HG03558 (cell line): Measurements from ENCODE around the gene MACO1.
"Not testable (repeated sequence)": the region's sequence is repeated elsewhere in the genome, so short reads cannot be mapped to it uniquely, and the experiment has no call there.

Experiments
- ATAC-seq: cut with Tn5 transposase; IDR thresholded peaks from one replicate; pipeline ENCODE4 v1.9.1; 2021; ENCODE audit warnings: moderate number of reproducible peaks; ENCODE audit not compliant: unreplicated experiment; ENCODE audit errors: extremely low read depth

The MACO1 gene

DNA sequence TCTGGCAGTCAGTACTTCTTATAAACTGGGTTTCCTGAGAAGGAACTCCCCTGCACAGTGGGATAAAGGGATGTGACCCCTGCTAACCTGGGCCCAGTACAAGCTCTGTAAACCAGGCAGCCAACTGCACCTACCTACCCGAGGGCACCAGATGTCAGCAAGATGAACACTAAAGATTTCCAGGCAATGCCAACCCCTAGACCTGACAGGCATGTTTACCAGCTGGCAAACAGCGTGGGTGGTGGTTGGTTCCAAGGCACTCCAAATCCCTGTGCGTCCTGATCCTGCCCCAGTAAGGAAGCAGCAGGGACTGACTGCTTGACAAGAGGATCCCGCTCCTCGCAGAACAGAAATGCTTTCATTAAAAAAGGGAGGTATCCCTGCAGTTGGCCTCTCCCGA, 7.5 kb upstream of the MACO1 start:
- ATAC-seq, result not testable (repeated sequence)

DNA sequence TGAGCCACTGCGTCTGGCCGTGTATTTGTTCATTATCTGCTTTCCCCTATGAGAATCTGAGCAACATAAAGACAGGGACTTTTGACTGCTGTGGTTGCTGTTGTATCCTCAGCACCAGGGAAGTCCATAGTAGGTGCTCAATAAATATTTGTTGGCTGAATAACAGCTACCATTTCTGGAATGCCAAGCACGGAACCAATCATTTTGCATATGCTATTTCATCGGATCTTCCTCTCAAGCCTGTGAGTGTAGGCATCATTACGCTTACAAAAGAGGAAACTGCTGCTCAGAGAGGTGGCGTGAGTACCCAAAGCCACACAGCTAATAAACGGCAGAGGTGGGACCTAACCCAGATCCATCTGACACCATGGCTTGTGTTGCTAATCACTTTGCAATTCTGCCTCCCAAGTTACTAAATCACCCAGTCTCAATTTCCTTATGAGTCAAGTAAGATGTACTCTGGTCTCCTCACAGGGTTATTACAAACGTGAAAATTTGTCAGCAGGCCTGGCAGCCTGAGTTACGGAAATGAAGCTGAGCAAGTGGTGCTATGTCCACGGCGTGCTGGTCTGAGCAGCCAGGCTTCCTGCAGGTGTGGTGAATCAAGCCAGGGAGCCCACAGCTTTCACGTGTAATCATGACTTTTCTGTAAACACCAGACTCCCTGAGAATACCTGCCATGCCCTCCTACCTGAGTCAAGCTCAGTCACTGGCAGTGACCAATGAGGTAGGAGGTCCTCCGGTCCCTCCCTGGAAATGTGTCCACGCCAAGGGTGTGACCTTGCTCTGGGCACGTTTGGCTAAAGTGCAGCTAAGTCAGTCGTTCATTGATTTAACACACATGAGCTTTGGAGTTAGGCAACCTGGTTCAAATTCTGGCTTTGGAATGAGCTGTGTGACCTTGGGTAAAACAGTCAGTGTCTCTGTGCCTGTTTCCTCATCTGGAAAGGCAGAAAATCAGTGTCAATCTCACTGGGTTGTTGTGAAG, 5.3 kb upstream of the MACO1 start:
- ATAC-seq, result no peak

- no peak for ATAC-seq
These were observed 3.0 kb upstream of the MACO1 start for GRCh38 chr1:25427696-25428095.

- no peak for ATAC-seq
These were observed 2.1 kb upstream of the MACO1 start for GRCh38 chr1:25428475-25429166.

- no peak for ATAC-seq
These were observed 527 bp downstream of the MACO1 start for GRCh38 chr1:25430967-25431881.

DNA sequence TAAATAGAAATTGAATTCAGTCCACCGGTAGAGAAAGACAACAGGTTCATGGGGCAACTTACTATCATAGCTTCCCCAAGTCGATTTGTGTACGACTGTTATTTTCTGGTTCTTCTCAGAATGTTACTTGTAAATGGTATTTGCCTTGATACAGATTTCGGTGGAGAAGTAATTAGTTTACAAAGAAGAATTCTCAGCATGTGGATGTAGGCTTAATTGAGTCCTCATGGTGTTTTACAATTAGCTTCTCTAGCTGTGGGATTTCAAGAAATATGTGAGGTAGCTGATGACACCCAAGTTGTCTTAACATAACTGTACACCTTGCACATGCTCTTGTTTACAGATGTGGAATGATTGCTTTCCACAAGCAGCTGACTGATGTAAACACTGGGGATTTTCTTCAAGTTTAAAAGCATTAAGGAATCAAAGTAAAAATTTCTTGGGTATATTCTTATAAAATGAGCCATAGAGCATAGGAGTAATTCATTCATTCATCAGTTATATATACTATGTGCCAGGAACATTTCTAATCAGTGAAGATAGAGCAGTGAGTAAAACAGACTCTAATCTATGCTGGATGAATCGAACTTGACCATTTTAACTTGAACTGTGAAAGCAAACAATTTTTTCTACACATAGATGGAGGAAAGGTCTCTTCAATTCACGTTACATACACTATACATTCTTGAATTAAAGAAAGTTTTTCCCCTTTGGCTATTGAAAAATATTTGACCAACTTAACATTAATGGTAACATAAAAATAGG, 1.4 kb downstream of the MACO1 start:
- ATAC-seq, result no peak

DNA sequence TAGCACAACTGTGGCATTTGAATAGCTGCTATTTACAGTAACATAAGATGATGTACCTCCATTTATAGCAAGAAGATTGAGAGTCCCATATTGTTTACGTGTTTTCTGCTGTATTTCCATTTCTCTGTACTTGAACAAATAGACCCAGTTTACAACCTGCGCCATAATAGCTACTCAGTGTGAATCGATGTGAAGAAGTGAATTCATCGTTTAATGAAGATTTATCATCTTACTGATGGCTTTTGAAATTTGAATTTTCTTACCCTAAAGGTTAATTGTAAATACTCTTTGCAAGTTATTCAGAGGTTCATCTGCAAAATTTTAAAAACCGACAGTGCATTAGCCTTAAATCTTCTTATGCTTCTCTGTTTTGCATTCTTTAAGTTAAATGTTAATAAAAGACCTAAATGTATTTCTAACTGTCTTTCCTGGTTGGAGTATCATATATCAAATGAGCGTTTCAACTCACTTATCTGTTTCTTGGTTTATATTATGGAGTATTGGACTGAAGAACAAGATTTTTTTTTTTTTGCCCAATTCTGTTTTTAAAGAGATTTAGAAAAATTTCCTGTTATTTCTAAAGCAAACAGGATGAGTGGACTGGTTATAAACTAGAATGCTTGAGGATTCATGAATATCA, 2.2 kb downstream of the MACO1 start:
- no peak for ATAC-seq

- no peak for ATAC-seq
These were observed 2.9 kb downstream of the MACO1 start for GRCh38 chr1:25433389-25434186.

GRCh38 chr1:25435397-25436108, 4.9 kb downstream of the MACO1 start:
- no peak for ATAC-seq

DNA sequence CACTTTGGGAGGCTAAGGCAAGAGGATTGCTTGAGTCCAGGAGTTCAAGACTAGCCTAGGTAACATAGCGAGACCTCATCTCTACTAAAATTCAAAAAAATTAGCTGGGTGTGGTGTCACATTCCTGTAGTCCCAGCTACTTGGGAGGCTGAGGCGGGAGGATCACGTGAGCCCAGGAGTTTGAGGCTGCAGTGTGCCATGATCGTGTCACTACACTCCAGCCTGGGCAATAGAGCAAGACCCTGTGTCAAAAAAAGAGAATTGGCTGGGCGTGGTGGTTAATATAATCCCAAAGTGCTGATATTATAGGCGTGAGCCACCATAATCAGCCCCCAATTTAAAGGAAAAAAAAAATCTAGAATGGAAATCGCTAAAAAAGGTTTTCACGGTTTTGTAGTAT, 7.0 kb downstream of the MACO1 start:
- ATAC-seq, result no peak

GRCh38 chr1:25439287-25439686, 8.6 kb downstream of the MACO1 start:
- no peak for ATAC-seq

- ATAC-seq, result no peak
These were observed 11.5 kb downstream of the MACO1 start for GRCh38 chr1:25442178-25442577.

GRCh38 chr1:25443030-25443699, 12.5 kb downstream of the MACO1 start:
- no peak for ATAC-seq

GRCh38 chr1:25444604-25445003, 13.9 kb downstream of the MACO1 start:
- not testable (repeated sequence) for ATAC-seq

GRCh38 chr1:25445993-25446538, 15.4 kb downstream of the MACO1 start:
- ATAC-seq, result no peak

- ATAC-seq, result peak; percentile 50
These were observed 16.9 kb downstream of the MACO1 start for GRCh38 chr1:25447547-25447946.

- no peak for ATAC-seq
These were observed 20.2 kb downstream of the MACO1 start for GRCh38 chr1:25450891-25451290.
